Esophagus muscularis mucosa (tissue), 3 donors: Measurements from ENCODE around the gene GARIN5B.

Experiments used
- CTCF ChIP-seq, 3 experiments: fragments of 200-600 bp in 2 of 3; fragments of 450-650 bp in 1 of 3; sonication (generic) in 2 of 3; IDR thresholded peaks; one replicate each; pipeline ENCODE4 v1.5.1; 2017 to 2019; ENCODE audit warnings: antibody characterized with exemption in 3 of 3, mild to moderate bottlenecking in 2 of 3, moderate library complexity in 1 of 3
- EP300 ChIP-seq: sonication (generic); formaldehyde crosslinking; IDR thresholded peaks from one replicate; pipeline ENCODE4 v1.6.1; 2017; ENCODE audit warnings: antibody characterized with exemption

- no peak for TF ChIP-seq EP300
- TF ChIP-seq CTCF (IDR thresholded peaks at IDR 0.05) = no peak
Observed at GRCh38 chr19:55391191-55391670, 28.2 kb upstream of the GARIN5B start.
